GM18858 (cell line): ENCODE measurements around the gene BICRAL.
"Not testable (repeated sequence)": the region's sequence is repeated elsewhere in the genome, so short reads cannot be mapped to it uniquely, and the experiment has no call there.

Source experiments
- ATAC-seq: cut with Tn5 transposase; IDR thresholded peaks from one replicate; pipeline ENCODE4 v1.9.1; 2021; ENCODE audit not compliant: unreplicated experiment

BICRAL gene

DNA sequence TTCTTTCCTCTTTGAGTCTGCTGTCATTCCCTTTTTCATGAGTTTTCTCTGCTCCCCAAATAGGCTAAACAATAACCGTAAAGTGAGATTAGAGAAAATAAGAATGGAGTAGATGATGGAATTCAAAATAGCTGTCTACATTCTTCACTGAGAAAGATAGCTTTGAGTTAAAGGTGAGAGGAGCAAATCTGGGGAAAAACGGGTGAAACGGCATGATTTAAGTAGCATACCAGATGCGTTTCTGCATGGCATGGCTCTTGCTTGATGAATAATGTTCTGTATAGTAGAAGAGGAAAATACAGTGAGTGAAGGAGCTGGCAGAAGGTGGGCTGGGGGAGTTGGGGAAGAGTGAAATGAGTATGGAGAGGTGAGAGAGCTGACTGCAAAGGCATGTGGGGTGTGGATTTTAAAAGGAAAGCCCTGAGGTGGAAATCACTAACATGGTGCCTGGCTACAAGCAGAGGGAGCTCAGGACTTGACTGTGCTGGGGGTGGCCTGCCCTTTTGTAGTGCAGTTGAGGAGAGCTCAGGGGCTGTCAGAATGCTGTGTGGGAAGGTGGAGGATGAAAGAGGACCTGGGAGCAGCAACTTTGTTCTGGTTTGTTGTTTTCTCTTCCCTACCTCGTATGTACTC is 8.8 kb downstream of the BICRAL start:
- no peak for ATAC-seq

DNA sequence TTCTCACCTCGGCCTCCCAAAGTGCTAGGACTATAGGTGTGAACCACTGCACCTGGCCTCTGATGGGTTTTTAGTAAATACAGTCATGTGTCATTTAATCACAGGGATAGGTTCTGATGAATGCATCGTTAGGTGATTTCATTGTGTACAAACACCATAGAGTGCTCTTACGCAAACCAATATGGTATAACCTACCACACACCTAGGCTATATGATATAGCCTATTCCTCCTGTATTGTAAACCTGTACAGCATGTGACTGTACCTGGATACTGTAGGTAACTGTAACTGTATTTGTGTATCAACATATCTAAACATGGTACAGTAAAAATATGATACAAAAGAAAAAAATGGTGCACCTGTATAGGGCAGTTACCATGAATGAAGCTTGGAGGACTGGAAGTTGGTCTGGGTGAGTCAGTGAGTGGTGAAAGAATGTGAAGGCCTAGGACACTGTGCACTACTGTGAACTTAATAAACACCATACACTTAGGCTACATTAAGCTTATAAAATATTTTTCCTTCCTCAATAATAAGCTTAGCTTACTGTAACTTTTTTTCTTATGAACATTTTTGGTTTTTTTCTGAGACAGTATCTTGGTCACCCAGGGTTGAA is 10.0 kb downstream of the BICRAL start:
- no peak for ATAC-seq

DNA sequence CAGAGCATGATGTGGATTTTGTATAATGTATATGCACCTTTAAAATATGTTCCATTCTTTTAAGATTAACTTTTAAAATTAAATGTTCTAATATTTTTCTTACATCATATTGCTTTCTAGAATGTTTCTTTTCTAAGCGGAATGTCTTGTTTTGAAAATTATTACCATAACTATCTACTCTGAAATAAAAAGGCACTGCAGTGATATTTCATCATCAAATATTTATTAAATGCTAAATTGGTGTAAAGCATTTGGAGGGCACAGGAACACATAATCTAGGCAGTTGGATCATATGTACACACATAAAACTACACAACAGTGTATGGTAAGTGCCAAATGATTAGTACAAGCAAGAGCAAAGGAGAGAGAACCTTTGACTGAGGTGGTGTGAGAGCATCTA is 13.8 kb downstream of the BICRAL start:
- ATAC-seq = no peak

DNA sequence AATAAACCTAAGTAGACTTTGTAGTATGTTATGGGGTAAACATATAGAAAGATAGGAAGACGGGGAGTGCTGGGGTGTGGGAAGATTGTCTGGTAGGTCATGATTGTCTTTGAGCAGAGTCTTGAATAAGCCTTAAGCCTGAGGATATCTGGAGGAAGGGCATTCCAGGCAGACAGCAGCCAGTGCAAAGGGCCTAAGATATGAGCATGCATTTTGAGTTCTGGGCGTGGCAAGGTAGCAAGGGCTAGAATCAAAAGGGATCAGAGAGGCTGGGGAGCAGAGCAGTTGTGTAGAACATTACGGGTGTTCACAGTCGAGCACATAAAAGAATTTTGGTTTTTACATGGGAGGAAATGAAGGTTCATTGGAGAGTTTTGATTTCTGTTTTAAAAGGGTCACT is 14.3 kb downstream of the BICRAL start:
- no peak for ATAC-seq

DNA sequence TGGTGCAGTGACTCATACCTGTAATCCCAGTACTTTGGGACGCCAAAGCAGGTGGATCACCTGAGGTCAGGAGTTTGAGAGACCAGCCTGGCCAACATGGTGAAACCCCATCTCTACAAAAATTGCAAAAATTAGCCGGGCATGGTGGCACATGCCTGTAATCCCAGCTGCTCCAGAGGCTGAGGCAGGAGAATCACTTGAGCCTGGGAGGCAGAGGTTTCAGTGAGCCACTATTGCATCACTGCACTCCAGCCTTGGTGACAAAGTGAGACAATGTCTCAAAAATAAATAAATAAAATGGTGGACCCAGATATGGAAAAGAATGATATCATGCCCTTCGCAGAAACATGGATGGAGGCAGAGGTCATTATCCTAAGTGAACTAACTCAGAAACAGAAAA is 15.8 kb downstream of the BICRAL start:
- not testable (repeated sequence) for ATAC-seq

DNA sequence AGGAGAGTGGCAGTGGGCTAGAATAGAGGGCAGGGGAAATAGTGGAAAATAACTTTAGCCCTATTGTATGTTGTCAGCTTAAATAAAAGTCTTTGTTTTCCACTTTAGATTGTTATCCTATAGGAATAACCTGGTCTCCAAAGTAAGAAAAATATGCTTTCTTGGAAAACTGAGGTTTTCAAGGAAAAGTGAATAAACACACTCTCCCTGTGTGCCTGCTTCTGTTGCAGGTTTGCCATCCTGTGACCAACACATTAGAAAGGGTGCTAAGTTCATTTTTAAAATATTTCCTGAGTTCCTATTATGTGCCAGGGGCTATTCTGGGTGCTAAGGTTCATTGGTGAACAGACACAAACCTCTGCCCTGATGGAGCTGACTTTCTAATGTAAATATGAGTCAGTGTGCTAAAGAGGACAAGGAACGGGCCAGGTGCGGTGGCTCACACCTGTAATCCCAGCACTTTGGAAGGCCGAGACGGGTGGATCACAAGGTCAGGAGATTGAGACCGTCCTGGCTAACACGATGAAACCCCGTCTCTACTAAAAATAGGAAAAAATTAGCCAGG is 23.5 kb downstream of the BICRAL start:
- no peak for ATAC-seq

DNA sequence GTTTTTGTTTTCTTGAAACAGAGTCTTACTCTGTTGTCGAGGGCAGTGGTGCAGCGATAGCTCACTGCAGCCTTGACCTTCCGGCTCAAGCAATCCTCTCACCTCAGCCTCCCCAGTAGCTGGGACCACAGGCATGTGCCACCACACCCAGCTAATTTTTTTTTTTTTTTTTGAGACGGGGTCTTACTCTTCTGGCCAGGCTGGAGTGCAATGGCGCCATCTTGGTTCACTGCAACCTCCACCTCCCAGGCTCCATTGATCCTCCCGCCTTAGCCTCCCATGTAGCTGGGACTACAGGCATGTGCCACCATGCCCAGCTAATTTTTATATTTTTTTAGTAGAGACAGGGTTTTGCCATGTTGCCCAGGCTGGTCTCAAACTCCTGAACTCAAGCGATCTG is 24.5 kb downstream of the BICRAL start:
- ATAC-seq = not testable (repeated sequence)

DNA sequence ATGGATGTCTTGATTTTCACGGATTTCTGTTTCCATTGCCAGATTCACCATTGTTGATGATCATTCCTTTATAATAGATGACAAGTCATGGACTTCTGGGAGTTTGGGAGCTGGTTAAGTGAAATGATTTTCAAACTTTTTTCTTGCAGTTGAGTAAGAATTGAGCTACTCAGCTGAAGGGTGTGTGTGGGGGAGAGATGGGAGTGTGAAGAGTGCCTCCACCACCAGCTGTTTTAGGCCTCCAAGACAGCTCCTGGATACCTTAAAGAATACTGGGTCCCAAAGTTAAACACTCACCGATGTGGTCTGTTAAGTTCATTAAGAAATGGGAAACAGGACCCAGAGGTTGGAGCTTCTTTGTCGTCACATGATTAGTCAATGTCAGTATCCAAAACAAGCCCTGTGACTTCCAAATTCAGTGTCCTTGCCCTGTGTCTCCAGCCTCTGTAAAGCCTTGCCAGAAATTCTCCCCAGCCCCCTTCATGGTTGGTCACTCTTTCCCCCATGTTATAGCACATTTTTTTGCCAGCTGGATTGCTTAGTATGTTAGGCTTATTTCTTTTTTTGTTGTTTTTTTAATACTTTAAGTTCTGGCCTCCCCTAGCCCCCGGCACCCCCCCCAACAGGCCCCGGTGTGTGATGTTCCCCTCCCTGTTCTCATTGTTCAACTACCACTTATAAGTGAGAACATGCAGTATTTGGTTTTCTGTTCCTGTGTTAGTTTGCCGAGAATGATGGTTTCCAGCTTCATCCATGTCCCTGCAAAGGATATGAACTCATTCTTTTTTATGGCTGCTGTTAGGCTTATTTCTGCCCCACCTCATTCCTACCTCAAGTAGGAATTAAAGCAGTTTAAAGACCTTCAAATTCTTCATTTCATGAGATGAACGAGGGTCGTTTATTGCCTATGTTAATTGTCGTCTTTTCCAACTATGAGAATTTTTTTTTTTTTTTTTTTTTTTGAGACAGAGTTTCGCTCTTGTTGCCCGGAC is 26.9 kb downstream of the BICRAL start:
- no peak for ATAC-seq

DNA sequence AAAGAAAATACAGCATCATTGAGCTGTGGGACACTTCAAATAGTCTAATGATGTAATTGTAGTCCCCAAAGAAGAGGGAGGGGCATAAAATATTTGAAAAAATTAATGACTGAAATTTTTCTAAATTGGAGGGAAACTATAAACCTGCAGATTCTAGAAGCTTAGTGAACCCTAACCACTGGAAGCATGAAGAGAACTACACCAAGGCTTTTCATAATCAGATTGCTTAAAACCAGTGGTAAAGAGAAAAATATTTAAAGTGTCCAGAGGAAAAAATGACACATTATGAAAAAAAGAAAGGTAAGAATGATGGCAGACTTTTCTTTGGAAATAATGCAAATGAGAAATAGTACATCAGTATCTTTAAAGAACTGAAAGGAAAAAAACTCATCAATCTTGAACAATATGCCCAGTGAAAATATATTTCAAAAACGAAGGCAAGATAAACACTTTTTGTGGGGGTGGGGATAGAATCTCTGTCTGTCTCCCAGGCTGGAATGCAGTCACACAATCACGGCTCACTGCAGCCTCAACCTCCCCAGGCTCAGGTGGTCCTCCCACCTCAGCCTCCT is 31.3 kb downstream of the BICRAL start:
- no peak for ATAC-seq

DNA sequence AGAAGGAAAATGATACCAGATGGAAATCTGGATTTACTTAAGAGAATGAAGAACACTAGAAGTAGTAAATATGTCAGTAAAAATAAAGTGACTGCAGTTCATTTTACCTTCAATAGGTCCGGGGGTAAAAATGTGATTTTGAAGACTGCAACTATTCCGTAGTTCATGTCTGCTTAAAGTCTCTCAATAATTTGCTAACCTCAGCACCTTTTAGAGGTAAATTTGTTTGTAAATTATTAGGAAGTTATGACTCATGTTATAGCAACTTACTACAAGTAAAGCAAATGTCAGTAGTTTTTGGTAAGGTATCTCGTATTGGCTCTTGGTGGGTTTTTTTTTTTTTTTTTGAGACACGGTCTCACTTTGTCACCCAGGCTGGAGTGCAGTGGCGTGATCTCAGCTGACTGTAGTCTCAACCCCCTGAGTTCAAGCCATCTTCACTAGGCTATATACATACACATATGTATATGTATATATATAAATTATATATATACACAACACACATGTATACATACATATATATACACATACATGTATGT is 32.1 kb downstream of the BICRAL start:
- no peak for ATAC-seq

DNA sequence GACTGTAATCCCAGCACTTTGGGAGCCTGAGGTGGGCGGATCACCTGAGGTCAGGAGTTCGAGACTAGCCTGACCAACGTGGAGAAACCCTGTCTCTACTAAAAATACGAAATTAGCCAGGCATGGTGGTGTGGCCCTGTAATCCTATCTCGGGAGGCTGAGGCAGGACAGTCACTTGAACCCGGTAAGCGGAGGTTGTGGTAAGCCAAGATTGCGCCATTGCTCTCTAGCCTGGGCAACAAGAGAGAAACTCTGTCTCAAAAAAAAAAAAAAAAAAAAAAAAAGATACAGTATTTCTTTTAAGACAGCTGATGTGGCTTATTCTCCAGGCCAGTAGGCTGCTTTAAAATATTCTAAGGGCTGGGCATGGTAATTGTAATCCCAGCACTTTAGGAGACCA is 33.9 kb downstream of the BICRAL start:
- ATAC-seq = not testable (repeated sequence)

DNA sequence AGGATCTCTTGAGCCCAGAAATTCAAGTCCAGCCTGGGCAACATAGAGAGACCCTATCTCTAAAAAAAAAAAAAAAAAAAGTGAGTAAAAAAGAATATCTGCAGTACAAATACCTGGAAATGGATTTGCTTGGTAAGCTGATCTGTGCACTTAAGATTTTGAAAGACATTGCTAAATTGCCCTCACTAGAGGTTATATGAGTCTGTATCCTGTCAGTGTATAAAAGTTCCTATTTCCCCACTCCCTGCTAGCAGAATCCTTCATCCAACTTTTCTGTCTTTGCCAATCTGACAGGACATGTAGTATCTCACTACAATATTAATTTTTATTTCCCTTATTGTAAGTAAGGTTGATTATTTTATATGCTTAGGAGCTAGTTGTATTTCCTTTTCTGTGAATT is 36.1 kb downstream of the BICRAL start:
- no peak for ATAC-seq

DNA sequence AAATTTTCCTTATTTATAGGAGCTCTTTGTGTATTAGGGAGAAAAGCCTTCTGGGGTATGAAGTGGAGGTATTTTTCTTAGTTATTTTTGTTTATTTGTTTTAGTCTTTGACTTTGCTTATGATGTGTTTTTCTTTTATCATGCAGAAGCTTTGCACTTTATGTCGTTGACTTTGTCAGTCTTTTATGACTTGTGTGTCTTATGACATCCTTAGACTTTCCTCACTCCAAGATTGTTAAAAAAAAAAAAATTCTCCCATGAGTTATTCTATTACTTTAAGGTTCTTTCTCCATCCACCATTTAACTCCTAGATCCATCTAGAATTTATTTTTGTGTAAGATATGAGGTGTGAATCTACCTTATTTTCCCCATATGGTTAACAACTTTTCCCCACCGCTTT is 36.6 kb downstream of the BICRAL start:
- no peak for ATAC-seq

DNA sequence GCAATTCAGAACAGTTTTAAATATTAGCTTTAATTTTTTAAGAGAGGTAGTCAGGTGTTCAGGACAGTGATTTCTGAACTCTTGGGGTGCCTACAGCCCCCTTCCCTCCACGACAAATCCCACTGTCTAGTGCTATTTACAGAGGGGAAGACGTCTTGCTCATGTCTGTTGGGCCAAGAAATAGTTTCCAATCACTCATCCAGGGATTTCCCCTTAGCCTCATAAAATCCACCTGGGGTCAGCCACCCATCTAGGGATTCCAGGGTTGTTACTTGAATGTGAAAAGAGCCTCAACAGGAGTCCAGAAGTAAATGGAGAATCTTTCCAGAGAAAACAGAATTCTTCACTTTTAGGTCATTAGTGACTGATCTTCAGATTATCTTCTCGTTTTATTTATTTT is 37.0 kb downstream of the BICRAL start:
- no peak for ATAC-seq

DNA sequence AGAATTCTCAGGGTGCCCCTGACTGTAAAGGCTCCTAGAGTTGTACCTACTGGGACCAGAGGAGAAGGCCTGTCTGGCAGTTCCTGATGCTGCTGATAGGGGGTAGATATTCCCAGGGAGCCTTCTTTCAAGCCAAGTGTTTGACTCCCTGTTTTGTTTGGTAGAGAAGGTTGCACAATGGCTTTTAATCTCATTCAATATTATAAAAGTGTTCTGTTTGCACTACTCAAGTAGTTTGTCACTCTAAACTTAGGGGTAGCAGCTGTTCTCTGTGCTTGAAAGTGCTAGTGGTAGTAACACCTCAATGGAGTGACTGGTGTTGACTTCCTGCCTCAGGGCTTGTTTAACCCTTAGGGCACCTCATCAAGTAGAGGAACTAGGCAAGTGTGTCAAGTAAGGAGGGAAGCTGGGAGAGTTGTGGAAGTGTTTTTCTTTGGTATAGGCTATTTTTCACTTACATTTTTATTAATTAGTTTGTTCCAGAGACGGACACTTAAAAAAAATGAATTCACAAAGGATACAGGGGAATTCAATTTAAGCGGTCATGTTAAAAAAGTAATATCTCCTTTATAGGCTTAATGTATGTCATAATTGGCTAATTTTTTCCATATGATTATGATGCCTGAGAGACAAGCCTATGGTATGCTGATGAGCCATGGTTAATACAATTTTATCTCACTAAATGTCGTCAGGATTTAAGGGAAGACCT is 38.1 kb downstream of the BICRAL start:
- ATAC-seq = no peak

DNA sequence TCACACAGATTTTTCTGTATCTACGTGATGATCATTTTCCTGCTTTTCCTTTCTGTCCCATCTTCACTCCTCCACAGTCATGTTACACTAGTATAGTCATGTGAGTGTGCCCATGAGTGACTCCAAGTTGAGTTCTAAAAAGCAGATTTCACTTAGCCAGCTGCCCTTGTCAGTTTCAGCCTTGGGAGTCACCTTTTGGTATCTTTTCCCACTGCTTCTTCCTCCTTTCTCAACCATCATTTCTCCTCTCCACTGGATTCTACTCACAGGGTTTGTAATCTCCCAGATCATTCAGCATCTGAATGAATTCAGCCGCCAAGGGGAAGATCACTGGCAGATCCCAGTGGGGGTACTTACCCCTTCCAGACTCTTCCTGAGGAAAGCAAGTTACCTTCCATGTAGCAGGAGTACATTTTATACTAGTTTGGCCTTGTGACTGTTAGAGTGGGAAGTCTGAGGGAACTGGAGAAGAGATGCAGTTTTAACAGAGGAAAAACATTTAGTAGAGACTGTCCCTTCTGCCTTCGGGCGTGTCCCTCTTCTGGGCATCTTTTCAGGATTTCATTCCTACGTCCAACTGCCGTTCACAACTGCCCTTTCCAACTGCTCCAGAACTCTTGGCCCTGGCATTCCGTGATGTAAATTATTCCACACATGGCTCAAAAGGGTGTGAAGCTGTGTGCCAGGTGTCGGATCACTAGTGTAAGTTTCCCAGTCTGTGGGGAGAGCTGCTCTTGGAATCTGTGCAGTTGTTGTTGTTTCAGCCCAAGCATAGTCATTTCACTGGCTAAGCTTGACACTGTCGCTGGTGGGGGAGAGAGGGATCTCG is 38.9 kb downstream of the BICRAL start:
- no peak for ATAC-seq

DNA sequence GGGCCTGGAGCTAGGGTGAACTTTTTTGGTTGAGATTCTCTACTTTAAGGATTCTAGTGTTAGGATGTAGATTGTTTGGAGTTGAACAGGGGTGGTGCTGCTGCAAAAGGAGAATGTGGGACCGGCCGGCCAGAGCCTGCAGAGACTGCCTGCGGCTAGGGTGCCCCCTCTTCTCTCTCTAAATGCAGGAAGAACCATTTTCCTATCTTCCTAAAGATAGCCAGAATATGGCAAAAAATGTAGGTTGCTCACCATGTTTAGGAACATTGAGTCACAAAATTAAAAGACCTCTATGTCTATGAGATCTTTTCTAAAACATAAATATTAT is 39.5 kb downstream of the BICRAL start:
- ATAC-seq = no peak

DNA sequence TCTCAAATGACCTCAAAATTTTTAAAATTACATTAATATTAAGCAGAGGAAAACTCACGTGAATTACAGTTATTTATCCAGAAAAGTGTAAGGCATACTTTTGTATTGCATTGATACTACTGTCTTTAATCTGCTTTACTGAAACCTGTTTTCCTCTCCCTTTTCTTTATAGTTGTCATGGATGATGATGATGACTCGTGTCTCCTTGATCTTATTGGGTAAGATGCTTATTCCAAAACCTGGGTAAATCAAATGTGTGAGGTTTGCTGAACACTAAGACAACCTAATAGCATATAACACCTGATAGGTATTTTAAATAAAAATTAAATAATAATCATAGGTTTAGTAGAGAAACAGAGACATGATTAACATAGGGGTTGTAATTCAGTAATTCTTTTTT is 40.0 kb downstream of the BICRAL start:
- ATAC-seq = no peak

DNA sequence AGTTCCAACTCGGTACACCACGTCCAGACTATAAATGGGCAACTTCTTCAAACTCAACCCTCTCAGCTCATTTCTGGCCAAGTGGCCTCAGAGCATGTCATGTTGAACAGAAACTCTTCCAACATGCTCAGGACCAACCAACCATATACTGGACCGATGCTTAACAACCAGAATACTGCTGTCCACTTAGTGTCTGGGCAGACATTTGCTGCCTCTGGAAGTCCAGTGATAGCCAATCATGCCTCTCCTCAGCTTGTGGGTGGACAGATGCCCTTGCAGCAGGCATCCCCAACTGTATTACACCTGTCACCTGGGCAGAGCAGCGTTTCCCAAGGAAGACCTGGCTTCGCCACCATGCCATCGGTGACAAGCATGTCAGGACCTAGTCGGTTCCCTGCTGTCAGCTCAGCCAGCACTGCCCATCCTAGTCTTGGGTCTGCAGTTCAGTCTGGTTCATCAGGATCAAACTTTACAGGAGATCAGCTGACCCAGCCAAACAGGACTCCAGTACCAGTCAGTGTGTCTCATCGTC is 47.8 kb downstream of the BICRAL start:
- ATAC-seq = no peak
